NCI-H146 treated with DMSO at 0.1 percent for 48 hours (cell line): Measurements from ENCODE around the gene ZSCAN22.

Source experiments
- DNase-seq: peaks from one replicate; lab custom pipeline; 2025; ENCODE audit not compliant: unreplicated experiment; lab: John Stamatoyannopoulos, UW

The ZSCAN22 gene

DNA sequence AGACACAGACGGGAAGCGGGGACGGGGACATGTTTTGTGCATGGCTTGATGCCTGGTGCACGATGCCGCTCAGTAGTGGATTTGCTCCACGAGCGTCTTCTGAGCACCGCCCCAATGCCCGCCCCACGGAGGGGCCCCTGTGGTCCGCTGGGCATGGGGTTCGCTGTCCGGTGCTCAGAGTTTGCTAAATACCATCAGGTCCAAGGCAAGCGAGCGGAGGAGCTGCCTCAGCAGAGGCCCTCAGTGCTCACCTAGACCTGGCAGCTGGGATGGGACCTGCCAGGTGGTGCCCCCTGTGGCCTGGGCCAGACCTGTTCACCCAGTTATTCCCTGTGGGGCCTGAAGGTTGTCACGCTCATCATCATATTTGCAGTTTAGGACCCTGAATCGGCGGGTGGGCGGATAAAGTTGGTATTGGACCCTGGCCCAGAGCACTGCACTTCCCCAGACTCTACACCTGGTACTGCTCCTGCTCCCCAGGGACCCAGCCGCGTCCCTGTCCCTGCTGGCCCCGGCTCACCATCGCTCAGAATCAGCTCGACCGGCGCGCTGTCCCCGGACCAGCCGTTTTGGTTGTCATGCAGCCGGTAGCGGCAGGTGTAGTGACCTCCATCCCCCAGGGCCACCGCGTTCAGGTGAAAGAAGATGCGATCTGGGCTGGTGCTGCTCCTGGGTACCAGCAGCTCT lies 24.2 kb downstream of the ZSCAN22 start:
- DNase-seq = no peak

- DNase-seq = no peak
Measured at GRCh38 chr19:58351558-58351878, 24.7 kb downstream of the ZSCAN22 start.

GRCh38 chr19:58351990-58352755 lies 25.4 kb downstream of the ZSCAN22 start:
- no peak for DNase-seq

DNA sequence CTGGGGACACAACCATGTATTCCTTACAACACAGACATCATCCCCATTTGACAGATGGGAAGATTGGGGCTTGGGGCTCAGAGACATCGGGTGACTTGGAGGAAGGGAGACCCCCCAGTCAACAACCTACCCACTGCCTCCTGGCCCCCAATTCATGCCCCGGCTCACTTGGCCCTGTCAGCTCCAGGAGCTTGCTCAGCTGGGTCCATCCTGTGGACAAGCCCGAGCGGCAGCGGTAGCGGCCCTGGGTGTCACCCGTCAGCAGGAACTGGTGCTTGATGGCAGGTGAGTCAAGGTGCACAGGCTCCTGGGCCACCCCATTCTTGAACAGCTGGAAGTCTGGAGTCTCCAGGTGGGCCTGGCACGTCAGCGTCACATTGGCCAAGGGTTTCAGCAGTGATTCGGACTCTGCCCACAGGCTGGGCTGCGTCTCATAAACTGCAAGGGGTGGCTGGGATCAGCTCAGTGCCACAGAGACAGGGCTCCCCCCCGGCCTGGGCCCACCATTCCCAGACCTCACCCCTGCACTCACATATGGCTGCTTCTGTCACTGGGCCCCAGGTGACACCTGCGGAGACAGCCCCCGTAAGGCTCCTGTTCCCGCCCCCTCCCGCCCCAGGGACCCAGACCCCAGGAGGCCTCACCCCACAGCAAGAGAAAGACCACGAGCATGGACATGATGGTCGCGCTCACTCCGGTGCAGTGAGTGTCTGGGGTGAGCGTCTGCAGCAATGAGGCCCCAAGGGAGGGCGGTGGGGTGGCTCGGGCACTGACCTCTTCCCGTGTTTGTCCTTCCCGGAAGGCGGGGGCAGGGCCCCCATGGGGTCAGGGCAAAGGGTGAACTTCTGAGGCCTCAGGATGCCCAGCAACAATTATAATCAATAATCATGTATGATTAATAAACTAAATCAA lies 26.2 kb downstream of the ZSCAN22 start, which contains the start of gene A1BG:
TSS of gene A1BG (minus strand) at position 733 of the 912 bp plus-strand sequence. CDS start at position 678, 55 bp downstream.
- no peak for DNase-seq

DNA sequence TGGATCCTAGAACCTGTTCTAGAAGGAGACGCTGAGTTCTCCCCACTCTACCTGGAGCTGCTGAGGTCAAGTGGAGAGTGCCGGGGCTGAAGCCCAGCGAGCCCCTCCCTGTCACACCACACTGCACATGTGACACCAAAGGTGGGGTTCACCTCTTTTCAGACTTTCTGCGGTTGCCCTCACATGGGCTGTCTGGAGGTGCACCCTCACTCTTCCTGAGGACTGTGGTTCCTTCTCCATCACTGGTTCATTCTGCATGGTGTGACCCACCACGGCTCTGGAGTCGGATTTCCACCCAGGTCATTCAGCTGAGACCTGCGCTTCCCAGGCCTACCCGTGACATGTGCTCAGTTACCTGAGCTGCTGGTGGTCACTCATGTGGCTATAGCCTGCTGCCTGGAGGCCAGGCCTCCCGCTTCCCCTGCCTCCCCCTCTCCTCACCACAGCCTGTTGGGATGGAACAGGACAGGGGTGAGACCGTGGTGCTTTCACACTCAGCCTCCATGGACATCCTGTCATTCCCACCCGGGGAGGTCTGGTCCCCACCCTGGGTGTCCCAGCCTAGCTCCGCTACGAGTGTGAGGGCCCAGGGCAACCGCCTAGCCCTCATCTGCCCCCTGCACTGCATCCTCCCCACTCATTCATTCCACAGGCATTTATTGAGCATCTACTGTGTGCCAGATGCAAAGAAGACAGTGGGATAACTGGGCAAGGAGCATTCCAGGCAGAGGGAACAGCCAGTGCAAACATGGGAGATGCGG lies 27.1 kb downstream of the ZSCAN22 start:
- no peak for DNase-seq

DNA sequence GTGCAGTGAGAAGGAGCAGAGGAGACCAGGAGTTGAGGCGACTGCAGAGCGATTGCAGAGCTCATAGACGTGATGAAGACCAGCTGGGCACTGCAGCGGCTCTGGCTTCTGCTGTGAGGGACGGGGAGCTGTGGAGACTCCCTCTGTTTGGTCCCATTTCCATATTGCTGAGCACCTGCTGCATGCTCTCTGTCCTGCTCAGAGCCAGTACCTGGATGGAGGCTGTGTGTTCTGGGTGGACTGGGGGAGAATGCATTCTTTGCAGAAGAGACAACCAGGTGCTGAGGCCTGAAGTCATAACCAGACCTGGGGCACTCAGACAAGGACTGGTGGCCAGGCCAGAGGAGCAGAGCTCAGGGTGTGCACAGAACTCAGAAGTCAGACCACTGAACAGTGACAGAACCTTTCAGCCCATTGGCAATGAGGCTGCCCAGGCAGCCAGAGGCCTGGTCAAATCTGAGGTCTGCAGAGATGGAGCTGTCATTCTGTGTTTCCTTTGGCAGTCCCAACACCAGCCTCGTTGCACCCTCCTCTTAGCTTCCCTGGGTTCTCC lies 27.8 kb downstream of the ZSCAN22 start:
- DNase-seq = no peak

GRCh38 chr19:58355215-58355796 lies 28.5 kb downstream of the ZSCAN22 start:
- no peak for DNase-seq

DNA sequence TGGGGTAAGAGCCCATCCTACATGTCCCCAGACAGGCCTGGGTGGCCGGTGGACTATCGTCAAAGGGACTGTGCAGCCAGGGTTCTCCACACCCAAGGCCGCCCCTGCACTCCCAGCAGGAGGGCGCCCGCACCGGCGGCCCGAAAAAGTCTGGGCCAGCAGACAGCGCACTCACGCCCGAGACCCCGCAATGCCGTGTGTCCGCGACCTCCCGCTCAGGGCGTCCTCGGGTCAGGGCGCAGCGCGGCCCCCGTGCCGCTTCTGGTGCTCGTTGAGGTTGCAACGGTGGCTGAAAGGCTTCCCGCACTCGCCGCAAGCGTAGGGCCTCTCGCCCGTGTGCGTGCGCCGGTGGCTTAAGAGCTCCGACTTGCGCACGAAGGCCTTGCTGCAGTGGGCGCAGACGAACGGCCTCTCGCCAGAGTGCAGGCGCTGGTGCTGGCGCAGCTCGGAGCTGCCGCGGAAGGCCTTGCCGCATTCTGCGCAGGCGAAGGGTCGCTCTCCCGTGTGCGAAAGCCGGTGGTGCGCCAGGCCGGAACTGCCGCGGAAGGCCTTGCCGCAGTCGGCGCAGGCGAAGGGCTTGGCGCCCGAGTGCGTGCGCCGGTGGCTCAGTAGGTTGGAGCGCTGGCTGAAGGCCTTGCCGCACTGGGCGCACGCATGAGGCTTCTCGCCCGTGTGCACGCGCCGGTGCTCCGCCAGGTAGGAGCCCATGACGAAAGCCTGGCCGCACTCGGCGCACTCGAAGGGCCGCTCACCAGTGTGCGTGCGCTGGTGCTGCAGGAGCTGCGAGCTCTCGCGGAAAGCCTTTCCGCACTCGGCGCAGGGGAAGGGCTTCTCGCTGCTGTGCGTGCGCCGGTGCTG lies 29.3 kb downstream of the ZSCAN22 start:
- no peak for DNase-seq

DNA sequence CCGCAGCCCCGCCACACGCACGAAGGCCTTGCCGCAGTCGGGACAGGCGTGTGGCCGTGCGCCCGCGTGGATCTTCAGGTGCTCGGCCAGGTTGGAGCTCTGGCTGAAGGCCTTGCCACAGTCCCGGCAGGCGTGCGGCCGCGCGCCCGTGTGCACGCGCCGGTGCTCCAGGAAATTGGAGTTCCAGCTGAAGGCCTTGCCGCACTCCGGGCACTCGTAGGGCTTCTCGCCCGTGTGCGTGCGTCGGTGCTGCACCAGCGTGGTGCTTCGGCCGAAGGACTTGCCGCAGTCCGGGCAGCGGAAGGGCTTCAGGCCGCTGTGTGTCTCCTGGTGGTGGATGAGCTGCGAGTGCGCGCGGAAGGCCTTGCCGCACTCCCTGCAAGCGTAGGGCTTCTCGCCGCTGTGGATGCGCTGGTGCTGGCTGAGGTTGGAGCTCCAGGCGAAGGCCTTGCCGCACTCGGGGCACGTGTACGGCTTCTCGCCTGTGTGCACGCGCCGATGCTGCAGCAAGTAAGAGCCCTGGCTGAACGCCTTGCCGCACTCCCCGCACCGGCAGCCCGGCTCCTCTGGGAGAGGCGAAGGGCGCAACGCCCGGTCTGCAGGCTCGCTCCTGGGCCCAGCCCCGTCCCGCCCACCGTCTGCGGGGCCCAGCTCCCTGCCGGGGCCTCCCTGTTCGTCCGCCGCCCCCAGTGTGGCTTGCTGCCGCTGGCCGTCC lies 30.1 kb downstream of the ZSCAN22 start:
- DNase-seq = no peak

GRCh38 chr19:58357481-58358145 lies 30.8 kb downstream of the ZSCAN22 start:
- DNase-seq = no peak

- peak; percentile 70 for DNase-seq
Measured at GRCh38 chr19:58361900-58362271, 35.1 kb downstream of the ZSCAN22 start.

DNA sequence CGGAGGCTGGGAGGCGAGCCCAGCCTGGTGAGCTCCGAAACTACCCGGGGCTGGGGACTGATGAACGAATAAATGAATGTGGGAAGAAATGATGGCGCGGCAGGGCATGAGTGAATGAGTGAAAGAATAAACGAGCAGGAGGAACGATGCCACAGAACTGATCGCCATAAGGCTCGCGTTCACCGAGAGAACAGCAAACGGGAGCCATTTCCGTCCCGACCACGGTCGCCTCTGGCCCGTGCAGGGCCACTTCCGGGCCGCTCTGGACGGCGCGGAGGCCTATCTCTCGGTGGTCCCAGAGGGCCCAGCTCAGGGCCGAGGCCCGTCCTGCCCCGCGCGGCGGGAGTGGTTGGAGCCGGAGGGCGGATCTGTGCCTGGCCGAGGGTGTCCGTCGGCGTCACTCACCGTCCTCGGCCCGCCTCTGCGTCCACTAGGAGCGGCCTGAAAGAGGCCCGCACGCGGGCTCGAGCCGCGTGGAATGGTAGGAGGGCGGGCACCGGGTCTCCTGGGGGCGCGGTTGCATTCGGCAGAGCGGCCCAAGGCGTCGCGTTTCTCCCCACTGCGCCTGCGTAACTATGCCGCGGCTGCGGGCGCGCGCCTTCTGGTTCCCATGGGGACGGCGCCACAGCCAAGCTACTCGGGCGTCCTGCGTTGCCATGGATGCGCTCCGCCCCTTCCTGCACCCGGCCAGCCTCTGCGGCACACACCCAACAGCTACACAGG lies 35.6 kb downstream of the ZSCAN22 start, which contains the start of gene ZNF497:
TSS of gene ZNF497 (minus strand) at position 480 of the 723 bp plus-strand sequence. CDS start 5,116 bp downstream, outside the sequence.
- peak; percentile 94 for DNase-seq

DNA sequence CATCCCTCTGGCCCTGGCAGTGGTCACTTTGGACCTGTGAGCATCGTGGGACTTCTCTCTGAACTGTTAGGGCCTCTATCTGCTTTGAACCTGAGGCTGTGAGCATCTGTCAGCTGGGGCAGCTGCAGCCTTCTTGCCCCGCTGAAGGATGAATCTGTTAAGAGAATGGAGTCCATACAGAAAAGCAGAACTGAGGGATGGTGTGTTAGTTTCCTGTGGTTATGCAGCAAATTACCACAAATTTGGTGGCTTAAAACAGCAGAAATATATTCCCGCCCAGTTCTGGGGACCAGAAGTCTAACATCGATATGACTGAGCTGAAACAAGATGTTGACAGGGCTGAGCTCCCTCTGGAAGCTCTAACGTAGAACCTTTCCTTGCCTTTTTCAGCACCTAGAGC lies 37.4 kb downstream of the ZSCAN22 start:
- no peak for DNase-seq

- no peak for DNase-seq
Measured at GRCh38 chr19:58366585-58367430, 40.0 kb downstream of the ZSCAN22 start.

- DNase-seq = no peak
Measured at GRCh38 chr19:58367698-58368454, 41.1 kb downstream of the ZSCAN22 start.
